ENCODE results near the gene KREMEN1. TPM values are rescaled to one million over a fixed set of nuclear protein-coding genes. Genes with fewer than 3 reads are reported as not detected.

KREMEN1 gene
- total and polyA plus RNA-seq, 9 of the 15 experiments (the other 6 are each of a cell fraction or from before 2014, with no cell fraction given), result 0.69 to 11.5 (median 4.3) TPM

DNA sequence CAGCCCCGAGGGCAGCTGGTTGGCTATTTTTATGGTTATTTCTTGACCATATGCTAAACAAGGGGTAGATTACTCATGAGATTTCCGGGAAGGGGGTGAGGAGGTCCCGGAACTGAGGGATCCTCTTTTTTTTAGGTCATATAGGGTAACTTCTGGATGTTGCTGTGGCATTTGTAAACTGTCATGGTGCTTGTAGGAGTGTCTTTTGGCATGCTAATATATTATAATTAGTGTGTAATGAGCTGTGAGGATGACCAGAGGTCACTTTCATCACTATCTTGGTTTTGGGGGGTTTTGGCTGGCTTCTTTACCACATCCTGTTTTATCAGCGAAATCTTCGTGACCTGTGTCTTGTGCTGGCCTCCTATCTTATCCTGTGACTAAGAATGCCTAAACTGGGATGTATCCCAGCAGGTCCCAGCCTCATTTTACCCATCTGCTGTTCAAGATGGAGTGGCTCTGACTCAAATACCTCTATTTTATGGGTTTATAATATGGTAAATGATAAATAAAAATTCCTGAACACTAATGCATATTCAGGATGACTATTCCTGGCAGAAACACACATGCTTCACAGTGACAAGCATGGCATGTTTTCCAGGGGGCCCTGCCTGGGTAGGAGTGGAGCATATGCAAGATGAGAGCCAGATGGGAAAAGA, 11.2 kb downstream of the KREMEN1 start (continued):
- no peak for TF ChIP-seq FOXM1 (IDR thresholded peaks at IDR 0.05; ENCODE audit: low read depth)
- TF ChIP-seq FOXM1 (CRISPR knock-in tag; IDR thresholded peaks at IDR 0.05; ENCODE audit: low read depth), result no peak
- TF ChIP-seq KDM4B (IDR thresholded peaks at IDR 0.05; ENCODE audit: borderline replicate concordance in 2 of 2, low read depth in 1 of 2), result no peak
- TF ChIP-seq ADNP (tag; IDR thresholded peaks at IDR 0.05), result 0 out of 2 replicates have a peak, but pooled peaks have one; percentile 25
- TF ChIP-seq RBBP5 (IDR thresholded peaks at IDR 0.05; ENCODE audit: borderline replicate concordance, insufficient read depth, low read length, poor library complexity, severe bottlenecking), result no peak
- TF ChIP-seq, protein P1, sequence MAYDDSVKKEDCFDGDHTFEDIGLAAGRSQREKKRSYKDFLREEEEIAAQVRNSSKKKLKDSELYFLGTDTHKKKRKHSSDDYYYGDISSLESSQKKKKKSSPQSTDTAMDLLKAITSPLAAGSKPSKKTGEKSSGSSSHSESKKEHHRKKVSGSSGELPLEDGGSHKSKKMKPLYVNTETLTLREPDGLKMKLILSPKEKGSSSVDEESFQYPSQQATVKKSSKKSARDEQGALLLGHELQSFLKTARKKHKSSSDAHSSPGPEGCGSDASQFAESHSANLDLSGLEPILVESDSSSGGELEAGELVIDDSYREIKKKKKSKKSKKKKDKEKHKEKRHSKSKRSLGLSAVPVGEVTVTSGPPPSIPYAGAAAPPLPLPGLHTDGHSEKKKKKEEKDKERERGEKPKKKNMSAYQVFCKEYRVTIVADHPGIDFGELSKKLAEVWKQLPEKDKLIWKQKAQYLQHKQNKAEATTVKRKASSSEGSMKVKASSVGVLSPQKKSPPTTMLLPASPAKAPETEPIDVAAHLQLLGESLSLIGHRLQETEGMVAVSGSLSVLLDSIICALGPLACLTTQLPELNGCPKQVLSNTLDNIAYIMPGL (CRISPR knock-in tag; IDR thresholded peaks at IDR 0.05), result no peak
- no peak for TF ChIP-seq CSDE1 (IDR thresholded peaks at IDR 0.05)
- TF ChIP-seq CHD1 (IDR thresholded peaks at IDR 0.05; ENCODE audit: low read length), result no peak
- 0 out of 2 replicates have a peak, but pooled peaks have one; percentile 23 for TF ChIP-seq DPF2 (IDR thresholded peaks at IDR 0.05)
- TF ChIP-seq HDAC6 (IDR thresholded peaks at IDR 0.05; ENCODE audit: low read depth, low read length), result no peak
- TF ChIP-seq PATZ1 (CRISPR knock-in tag; IDR thresholded peaks at IDR 0.05; ENCODE audit: borderline replicate concordance), result no peak
- TF ChIP-seq, protein P2, sequence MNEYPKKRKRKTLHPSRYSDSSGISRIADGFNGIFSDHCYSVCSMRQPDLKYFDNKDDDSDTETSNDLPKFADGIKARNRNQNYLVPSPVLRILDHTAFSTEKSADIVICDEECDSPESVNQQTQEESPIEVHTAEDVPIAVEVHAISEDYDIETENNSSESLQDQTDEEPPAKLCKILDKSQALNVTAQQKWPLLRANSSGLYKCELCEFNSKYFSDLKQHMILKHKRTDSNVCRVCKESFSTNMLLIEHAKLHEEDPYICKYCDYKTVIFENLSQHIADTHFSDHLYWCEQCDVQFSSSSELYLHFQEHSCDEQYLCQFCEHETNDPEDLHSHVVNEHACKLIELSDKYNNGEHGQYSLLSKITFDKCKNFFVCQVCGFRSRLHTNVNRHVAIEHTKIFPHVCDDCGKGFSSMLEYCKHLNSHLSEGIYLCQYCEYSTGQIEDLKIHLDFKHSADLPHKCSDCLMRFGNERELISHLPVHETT (CRISPR knock-in tag; conservative IDR thresholded peaks at IDR 0.05 in 1 of 2, IDR thresholded peaks at IDR 0.05 in 1 of 2), result peak in 1 of 2 experiments; percentile 71; a peak in 1 of 4 replicates
- TF ChIP-seq AFF1 (IDR thresholded peaks at IDR 0.05; ENCODE audit: low read depth in 1 of 2, partially characterized antibody in 2 of 2), result no peak
- TF ChIP-seq ZNF274 (IDR thresholded peaks at IDR 0.05; ENCODE audit: borderline replicate concordance, low read depth, low read length), result no peak
- no peak for TF ChIP-seq TARDBP (IDR thresholded peaks at IDR 0.05)
- TF ChIP-seq TOE1 (IDR thresholded peaks at IDR 0.05; ENCODE audit: borderline replicate concordance), result no peak
- no peak for TF ChIP-seq TOE1 (CRISPR knock-in tag; IDR thresholded peaks at IDR 0.05; ENCODE audit: borderline replicate concordance, low read depth)
- peak; percentile 80 for TF ChIP-seq DDX20 (tag; IDR thresholded peaks at IDR 0.05; ENCODE audit: low read depth)
